ENCODE data around the gene SMYD3. TPM values are rescaled to one million over a fixed set of nuclear protein-coding genes. Genes with fewer than 3 reads are reported as not detected.

The SMYD3 gene
- total RNA-seq, 1 experiment from 2014 or later, result 17.4 TPM

DNA sequence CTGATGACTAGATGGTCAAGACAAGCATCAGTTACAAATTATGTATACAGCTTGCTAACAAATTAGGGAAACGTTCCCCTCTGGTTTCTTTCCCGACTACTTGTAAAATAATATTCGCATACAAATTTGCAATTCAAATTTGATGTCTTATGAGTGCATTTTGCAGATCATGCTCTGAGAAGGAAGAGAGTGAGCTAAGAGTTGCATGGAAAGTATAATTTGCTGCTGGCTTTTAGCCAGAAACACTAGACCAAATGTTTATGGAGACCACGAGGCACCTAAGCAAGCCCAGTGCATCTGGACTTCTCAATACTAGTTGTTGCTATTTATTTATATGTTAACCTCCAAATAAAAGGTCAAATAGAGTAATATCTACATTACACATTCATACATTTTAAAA is 216.0 kb downstream of the SMYD3 start:
- H3K4me3 ChIP-seq (ENCODE audit: low read depth in 2 of 2, low read length in 2 of 2), result no peak overlapping the region
- H3K4me1 ChIP-seq (ENCODE audit: control insufficient read depth, insufficient read depth, low read length), result no peaks in the 10 kb centered on the region
- no peak overlapping the region for H3K27ac ChIP-seq (ENCODE audit: low read length)
- ATAC-seq (no peak), DNase-seq (ENCODE audit: low read depth, low spot score) (no peak)
- in situ Hi-C loops (cut with HindIII; ENCODE audit: low pct_unique_long_range_greater_than_20kb, low sequenced_read_pairs) (no loop called here), intact Hi-C loops (cut with micrococcal nuclease; ENCODE audit: unreplicated experiment) (no loop called here)
- no TSS peak for BruUV-seq (replicated peaks)
- CTCF ChIA-PET, result no interaction called here
- POLR2A ChIA-PET, result no interaction called here
- no peaks in the 10 kb centered on the region for H3K9me3 ChIP-seq (ENCODE audit: control insufficient read depth, insufficient read depth, low read depth, low read length)
- H3K27me3 ChIP-seq (ENCODE audit: control insufficient read depth, insufficient read depth, low read length), result no peaks in the 10 kb centered on the region
- TF ChIP-seq CTCF (IDR thresholded peaks at IDR 0.05) (no peak), REST (IDR thresholded peaks at IDR 0.05; ENCODE audit: insufficient read depth in 1 of 2, low read depth in 2 of 2, low read length in 1 of 2) (no peak), SIN3A (IDR thresholded peaks at IDR 0.05; ENCODE audit: borderline replicate concordance, insufficient read depth, low read depth, low read length) (no peak), POLR2AphosphoS5 (IDR thresholded peaks at IDR 0.05; ENCODE audit: low read depth, low read length) (no peak), TCF7L2 (IDR thresholded peaks at IDR 0.05; ENCODE audit: low read depth, low read length) (no peak)
- H3K36me3 ChIP-seq (ENCODE audit: control insufficient read depth, insufficient read depth, low read length), result no peaks in the 10 kb centered on the region

DNA sequence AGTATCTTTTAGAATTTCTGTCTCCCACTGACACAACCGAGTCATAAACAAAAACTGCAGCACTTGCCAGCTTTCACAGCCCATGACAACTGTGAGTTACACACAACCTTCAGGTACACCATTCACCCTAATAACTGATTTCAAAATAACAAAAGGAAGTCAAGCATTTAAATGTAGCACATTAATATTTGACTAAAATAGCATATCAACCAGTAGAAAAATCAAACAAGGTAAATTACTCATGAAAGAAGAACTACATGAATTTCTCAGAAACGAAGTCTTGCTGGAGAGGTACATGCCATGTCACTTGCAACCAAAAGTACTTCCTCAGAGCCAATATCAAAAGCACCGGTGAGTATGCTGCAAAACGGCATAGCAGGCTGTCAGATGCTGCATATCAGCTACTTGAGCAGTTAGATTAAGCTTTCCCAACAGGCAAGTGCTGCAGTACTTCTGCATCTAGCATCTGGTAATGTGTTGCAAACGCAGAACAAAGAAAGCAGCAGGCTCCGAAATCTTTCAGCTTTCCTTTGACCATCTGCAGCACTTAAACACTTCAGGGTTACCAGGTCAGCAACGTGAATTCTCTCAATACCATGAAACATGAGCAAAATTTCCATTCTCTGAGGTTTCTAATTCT is 223.2 kb downstream of the SMYD3 start:
- BruUV-seq (replicated peaks), result no TSS peak
- Histone ChIP-seq H3K27me3 (ENCODE audit: control insufficient read depth, insufficient read depth, low read length) (no peaks in the 10 kb centered on the region), H3K9me3 (ENCODE audit: control insufficient read depth, insufficient read depth, low read depth, low read length) (no peaks in the 10 kb centered on the region), H3K4me3 (ENCODE audit: low read depth in 2 of 2, low read length in 2 of 2) (no peak overlapping the region), H3K27ac (ENCODE audit: low read length) (no peak overlapping the region), H3K36me3 (ENCODE audit: control insufficient read depth, insufficient read depth, low read length) (no peaks in the 10 kb centered on the region), H3K4me1 (ENCODE audit: control insufficient read depth, insufficient read depth, low read length) (no peaks in the 10 kb centered on the region)
- TF ChIP-seq CTCF (IDR thresholded peaks at IDR 0.05) (no peak), SIN3A (IDR thresholded peaks at IDR 0.05; ENCODE audit: borderline replicate concordance, insufficient read depth, low read depth, low read length) (no peak), POLR2AphosphoS5 (IDR thresholded peaks at IDR 0.05; ENCODE audit: low read depth, low read length) (no peak), TCF7L2 (IDR thresholded peaks at IDR 0.05; ENCODE audit: low read depth, low read length) (no peak), REST (IDR thresholded peaks at IDR 0.05; ENCODE audit: insufficient read depth in 1 of 2, low read depth in 2 of 2, low read length in 1 of 2) (no peak)
- ATAC-seq, result no peak
- intact Hi-C loops (cut with micrococcal nuclease; ENCODE audit: unreplicated experiment), result loop anchor here (5.0 to 10.0 kb wide), 2 partner anchors 272 to 1129 kb away; partner anchors contain the start of gene KIF26B
- DNase-seq (ENCODE audit: low read depth, low spot score), result no peak
- ChIA-PET CTCF (interaction anchor here (0.7 kb wide), 1 partner anchor 11 kb away, joined by 3 read pairs; no protein-coding TSS in a partner anchor), POLR2A (no interaction called here)
- in situ Hi-C loops (cut with HindIII; ENCODE audit: low pct_unique_long_range_greater_than_20kb, low sequenced_read_pairs), result no loop called here

All from Panc1 (cell line).